ENCODE measurements around the gene PPP2R2C. TPM values are rescaled to one million over a fixed set of nuclear protein-coding genes. Genes with fewer than 3 reads are reported as not detected.

The PPP2R2C gene
- total and polyA plus RNA-seq, 10 of the 15 experiments (the other 5 are each of a cell fraction or from before 2014, with no cell fraction given), result 0.13 to 0.15 TPM; not detected in 8

GRCh38 chr4:6331468-6331867 lies 140.9 kb downstream of the PPP2R2C start:
- SMC1A ChIA-PET (ENCODE audit: uncharacterized antibody, unreplicated experiment), result interaction anchor here (1.0 to 5.8 kb wide), 10 partner anchors 52 to 537 kb away, joined by 3 to 78 read pairs (median 4); no protein-coding TSS in a partner anchor
- POLR2A ChIA-PET, result no interaction called here
- H3K27me3 ChIP-seq (replicated peaks in 1 of 2; ENCODE audit: control insufficient read depth in 2 of 2, insufficient read depth in 2 of 2, low read length in 1 of 2), result peaks cover 0 to 2% of the 10 kb centered on the region in 2 experiments; a peak in 1 of 4 replicates
- DNase-seq (ENCODE audit: low read depth, low spot score) (no peak), FAIRE-seq (no peak), ATAC-seq (no peak)
- RAD21 ChIA-PET (ENCODE audit: unreplicated experiment), result interaction anchor here (0.7 to 8.5 kb wide), 8 partner anchors 11 to 334 kb away, joined by 3 to 222 read pairs (median 8); partner anchors contain the start of gene WFS1
- H3K4me3 ChIP-seq, result no peak overlapping the region
- H3K9me3 ChIP-seq (replicated peaks; ENCODE audit: control insufficient read depth, insufficient read depth, low read length), result no peaks in the 10 kb centered on the region; the same call in 2 of the 3 replicates
- H3K4me1 ChIP-seq (ENCODE audit: control insufficient read depth, insufficient read depth, low read length), result no peaks in the 10 kb centered on the region; the same call in 1 of the 2 replicates
- WGBS (ENCODE audit: insufficient coverage, insufficient replicate concordance, low lambda C conversion rate, missing lambda C conversion rate), result 48% methylated on average over 6 of the region's 6 CpGs
- no peaks in the 10 kb centered on the region for H3K79me2 ChIP-seq (ENCODE audit: control insufficient read depth, insufficient read depth, low read length)
- no peak overlapping the region for H3K4me2 ChIP-seq (ENCODE audit: control insufficient read depth, insufficient read depth)
- no peaks in the 10 kb centered on the region for H3K36me3 ChIP-seq (ENCODE audit: control insufficient read depth in 2 of 2, insufficient read depth in 2 of 2, low read length in 1 of 2)
- H2AFZ ChIP-seq (ENCODE audit: control insufficient read depth, low read depth, low read length), result no peak overlapping the region
- TF ChIP-seq PML (IDR thresholded peaks at IDR 0.05; ENCODE audit: low read length) (no peak), ETV6 (conservative IDR thresholded peaks at IDR 0.05 in 1 of 2, IDR thresholded peaks at IDR 0.05 in 1 of 2; ENCODE audit: borderline replicate concordance in 1 of 2, low read depth in 1 of 2) (no peak), EGR1 (IDR thresholded peaks at IDR 0.05; ENCODE audit: borderline replicate concordance in 1 of 2, low read depth in 2 of 2, low read length in 2 of 2) (no peak), TARDBP (IDR thresholded peaks at IDR 0.05; ENCODE audit: borderline replicate concordance) (no peak), NFXL1 (IDR thresholded peaks at IDR 0.05; ENCODE audit: borderline replicate concordance) (no peak), MLLT1 (IDR thresholded peaks at IDR 0.05) (no peak), JUNB (IDR thresholded peaks at IDR 0.05) (no peak), GABPA (IDR thresholded peaks at IDR 0.05; ENCODE audit: low read depth) (no peak), CEBPB (IDR thresholded peaks at IDR 0.05; ENCODE audit: borderline replicate concordance in 1 of 2, low read depth in 2 of 2, low read length in 2 of 2) (no peak)
- no peak overlapping the region for H3K9ac ChIP-seq (ENCODE audit: control insufficient read depth, insufficient read depth, low read length)
- in situ Hi-C loops (cut with MboI), result no loop called here
- no peak overlapping the region for H3K27ac ChIP-seq (ENCODE audit: control insufficient read depth, insufficient read depth)
- H4K20me1 ChIP-seq (ENCODE audit: control insufficient read depth, insufficient read depth), result no peaks in the 10 kb centered on the region
- intact Hi-C loops (cut with micrococcal nuclease; ENCODE audit: unreplicated experiment), result loop anchor here (1.0 kb wide), 1 partner anchor 333 kb away; no protein-coding TSS in a partner anchor
- no TSS peak for BruUV-seq (replicated peaks)
- CTCF ChIA-PET, result interaction anchor here (0.6 to 20.1 kb wide), 29 partner anchors 10 to 382 kb away, joined by 3 to 469 read pairs (median 4); partner anchors contain the start of gene WFS1

Measured in GM12878 (cell line).